Activated naive CD8-positive, alpha-beta T cell treated with anti-CD3 and anti-CD28 coated beads, Interleukin-2, amount 50 U/mL, for 24 hours (primary cell): ENCODE data around the gene RAB3D.

Source experiments
- ATAC-seq: fragments of 150-1000 bp; cut with Tn5 transposase; one replicate; pipeline ENCODE4 v1.10.0; 2021
- DNase-seq: peaks from one replicate; pipeline ENCODE4 v3.0.0; 2021
- H3K27ac Mint-ChIP-seq: one replicate; pipeline ENCODE4 v1.8.0; 2021; ENCODE audit warnings: mild to moderate bottlenecking, mixed read lengths
- H3K27me3 Mint-ChIP-seq: one replicate; pipeline ENCODE4 v1.8.0; 2021; ENCODE audit warnings: mixed read lengths
- H3K36me3 Mint-ChIP-seq: one replicate; pipeline ENCODE4 v1.8.0; 2021; ENCODE audit warnings: low read depth, mixed read lengths
- H3K4me1 Mint-ChIP-seq: one replicate; pipeline ENCODE4 v1.8.0; 2021; ENCODE audit warnings: mixed read lengths
- H3K4me3 Mint-ChIP-seq: one replicate; pipeline ENCODE4 v1.8.0; 2021; ENCODE audit warnings: mild to moderate bottlenecking, moderate library complexity, mixed read lengths
- H3K9me3 Mint-ChIP-seq: one replicate; pipeline ENCODE4 v1.8.0; 2021; ENCODE audit warnings: mixed read lengths

RAB3D gene

DNA sequence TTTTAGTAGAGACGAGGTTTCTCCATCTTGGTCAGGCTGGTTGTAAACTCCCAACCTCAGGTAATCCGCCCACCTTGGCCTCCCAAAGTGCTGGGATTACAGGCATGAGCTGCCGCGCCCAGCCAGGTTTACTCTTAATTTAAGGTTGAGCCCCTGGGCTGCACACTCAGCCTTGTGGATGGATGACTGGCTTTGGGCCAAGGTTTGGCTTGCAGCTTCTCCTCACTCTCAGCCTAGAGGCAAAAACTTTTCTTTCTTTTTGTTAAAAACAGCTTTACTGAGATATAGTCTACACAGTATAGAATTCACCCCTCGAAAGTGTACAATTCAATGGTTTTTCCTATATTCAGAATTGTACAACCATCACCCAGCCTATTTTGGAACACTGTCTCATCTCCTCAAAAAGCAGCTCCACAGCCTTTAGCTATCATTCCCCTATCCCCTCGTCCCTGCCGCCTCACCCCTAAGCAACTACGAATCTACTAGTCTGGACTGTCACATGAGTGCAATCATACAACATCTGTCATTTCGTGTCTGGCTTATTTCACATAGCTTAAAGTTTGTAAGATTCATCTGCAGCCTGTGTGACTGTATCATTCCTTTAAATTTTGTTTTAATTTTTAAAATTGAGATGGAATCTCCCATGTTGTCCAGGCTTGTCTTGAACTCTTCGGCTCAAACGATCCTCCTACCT is 58.0 kb downstream of the RAB3D start:
- no peak overlapping the region for H3K27ac Mint-ChIP-seq
- ATAC-seq: no peak
- no peaks in the 10 kb centered on the region for H3K9me3 Mint-ChIP-seq

GRCh38 chr19:11279505-11280236 is 59.8 kb downstream of the RAB3D start:
- DNase-seq (peak; percentile 22), ATAC-seq (peak; percentile 63)
- Mint-ChIP-seq H3K4me3 (peak overlapping the region; percentile 14), H3K9me3 (no peaks in the 10 kb centered on the region), H3K36me3 (peaks cover 2% of the 10 kb centered on the region), H3K27me3 (peaks cover 52% of the 10 kb centered on the region), H3K4me1 (peaks cover 10% of the 10 kb centered on the region), H3K27ac (peak overlapping the region; percentile 69)

More for the DNA sequence above, 58.0 kb downstream of the RAB3D start:
- Mint-ChIP-seq H3K36me3 (peaks cover 2% of the 10 kb centered on the region), H3K4me3 (no peak overlapping the region), H3K4me1 (peaks cover 10% of the 10 kb centered on the region), H3K27me3 (peaks cover 46% of the 10 kb centered on the region)
- DNase-seq: no peak

DNA sequence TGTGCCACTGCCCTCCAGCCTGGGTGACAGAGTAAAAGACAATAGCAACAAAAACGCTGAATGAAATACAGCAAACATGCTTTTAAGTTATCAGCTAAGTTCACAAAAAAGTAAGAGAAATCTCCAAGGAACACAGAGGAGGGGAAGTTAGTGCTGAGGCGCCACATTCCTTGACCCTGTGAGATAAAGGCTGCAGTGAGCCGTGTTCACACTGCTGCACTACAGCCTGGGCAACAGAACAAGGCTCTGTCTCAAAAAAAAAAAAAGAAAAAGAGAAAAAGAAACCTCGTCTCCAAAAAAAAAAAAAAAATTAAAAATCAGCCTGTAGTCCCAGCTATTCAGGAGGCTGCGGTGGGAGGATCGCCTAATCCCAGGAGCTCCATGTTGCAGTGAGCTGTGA is 60.8 kb downstream of the RAB3D start:
- no peaks in the 10 kb centered on the region for H3K9me3 Mint-ChIP-seq
- no peak overlapping the region for H3K4me3 Mint-ChIP-seq
- H3K27me3 Mint-ChIP-seq: peaks cover 62% of the 10 kb centered on the region
- no peak for DNase-seq
- peaks cover 2% of the 10 kb centered on the region for H3K36me3 Mint-ChIP-seq
- no peak for ATAC-seq
- peaks cover 10% of the 10 kb centered on the region for H3K4me1 Mint-ChIP-seq
- H3K27ac Mint-ChIP-seq: no peak overlapping the region

GRCh38 chr19:11274533-11275086 is 64.8 kb downstream of the RAB3D start:
- peaks cover 4% of the 10 kb centered on the region for H3K4me1 Mint-ChIP-seq
- no peak for ATAC-seq
- H3K4me3 Mint-ChIP-seq: no peak overlapping the region
- no peak overlapping the region for H3K27ac Mint-ChIP-seq
- no peak for DNase-seq
- H3K27me3 Mint-ChIP-seq: peaks cover 53% of the 10 kb centered on the region
- peaks cover 2% of the 10 kb centered on the region for H3K36me3 Mint-ChIP-seq
- H3K9me3 Mint-ChIP-seq: no peaks in the 10 kb centered on the region

DNA sequence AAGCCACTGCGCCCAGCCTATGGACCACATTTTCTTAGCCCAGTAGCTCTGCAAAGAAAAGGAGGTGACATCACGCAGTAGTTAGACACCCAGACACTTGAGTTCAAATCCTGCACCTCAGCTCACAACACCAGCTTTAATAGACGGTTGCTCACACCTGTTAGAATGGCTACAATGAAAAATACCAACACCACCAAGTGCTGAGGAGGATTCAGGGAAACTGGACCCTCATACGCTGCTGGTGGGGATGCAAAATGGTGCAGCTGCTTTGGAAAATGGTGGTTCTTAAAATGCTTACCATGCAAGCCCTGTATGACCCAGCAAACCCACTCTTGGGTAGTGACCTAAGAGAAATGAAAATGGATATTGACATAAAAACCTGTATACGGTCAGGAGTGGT is 65.5 kb downstream of the RAB3D start:
- Mint-ChIP-seq H3K27me3 (peaks cover 56% of the 10 kb centered on the region), H3K9me3 (no peaks in the 10 kb centered on the region), H3K4me3 (no peak overlapping the region), H3K4me1 (no peaks in the 10 kb centered on the region), H3K27ac (no peak overlapping the region), H3K36me3 (peaks cover 2% of the 10 kb centered on the region)
- DNase-seq: no peak
- ATAC-seq: no peak

DNA sequence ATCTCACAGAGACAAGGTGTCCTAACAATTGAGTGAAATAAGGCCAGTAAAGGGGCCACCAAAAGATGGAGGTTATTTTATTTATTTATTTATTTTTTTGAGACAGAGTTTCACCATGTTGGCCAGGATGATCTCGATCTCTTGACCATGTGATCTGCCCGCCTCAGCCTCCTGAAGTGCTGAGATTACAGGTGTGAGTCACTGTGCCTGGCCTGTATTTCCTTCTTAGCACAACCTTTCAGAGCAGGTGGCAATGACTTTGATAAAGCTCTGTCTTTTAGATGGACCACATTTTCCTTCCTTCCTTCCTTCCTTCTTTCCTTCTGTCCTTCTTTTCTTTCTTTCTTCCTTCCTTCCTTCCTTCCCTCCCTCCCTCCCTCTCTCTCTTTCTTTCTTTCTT is 66.2 kb downstream of the RAB3D start:
- Mint-ChIP-seq H3K9me3 (no peaks in the 10 kb centered on the region), H3K4me1 (no peaks in the 10 kb centered on the region), H3K27me3 (peaks cover 58% of the 10 kb centered on the region), H3K4me3 (no peak overlapping the region), H3K27ac (no peak overlapping the region), H3K36me3 (peaks cover 2% of the 10 kb centered on the region)
- no peak for ATAC-seq
- no peak for DNase-seq
